Measurements from ENCODE around the gene SIRT6.

- TF ChIP-seq CTCF (IDR thresholded peaks at IDR 0.05) (no peak), POLR2A (IDR thresholded peaks at IDR 0.05) (no peak)
Measured at GRCh38 chr19:4184718-4185352, 2.5 kb upstream of the SIRT6 start.

Data from lower leg skin (tissue), 3 donors.